Measurements from ENCODE around the gene NAA80. TPM values are rescaled to one million over a fixed set of nuclear protein-coding genes. Genes with fewer than 3 reads are reported as not detected.

NAA80 gene, protein sequence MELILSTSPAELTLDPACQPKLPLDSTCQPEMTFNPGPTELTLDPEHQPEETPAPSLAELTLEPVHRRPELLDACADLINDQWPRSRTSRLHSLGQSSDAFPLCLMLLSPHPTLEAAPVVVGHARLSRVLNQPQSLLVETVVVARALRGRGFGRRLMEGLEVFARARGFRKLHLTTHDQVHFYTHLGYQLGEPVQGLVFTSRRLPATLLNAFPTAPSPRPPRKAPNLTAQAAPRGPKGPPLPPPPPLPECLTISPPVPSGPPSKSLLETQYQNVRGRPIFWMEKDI
- 14.3 and 16.2 TPM in 2 replicates for total RNA-seq
- long read RNA-seq: 0 reads

DNA sequence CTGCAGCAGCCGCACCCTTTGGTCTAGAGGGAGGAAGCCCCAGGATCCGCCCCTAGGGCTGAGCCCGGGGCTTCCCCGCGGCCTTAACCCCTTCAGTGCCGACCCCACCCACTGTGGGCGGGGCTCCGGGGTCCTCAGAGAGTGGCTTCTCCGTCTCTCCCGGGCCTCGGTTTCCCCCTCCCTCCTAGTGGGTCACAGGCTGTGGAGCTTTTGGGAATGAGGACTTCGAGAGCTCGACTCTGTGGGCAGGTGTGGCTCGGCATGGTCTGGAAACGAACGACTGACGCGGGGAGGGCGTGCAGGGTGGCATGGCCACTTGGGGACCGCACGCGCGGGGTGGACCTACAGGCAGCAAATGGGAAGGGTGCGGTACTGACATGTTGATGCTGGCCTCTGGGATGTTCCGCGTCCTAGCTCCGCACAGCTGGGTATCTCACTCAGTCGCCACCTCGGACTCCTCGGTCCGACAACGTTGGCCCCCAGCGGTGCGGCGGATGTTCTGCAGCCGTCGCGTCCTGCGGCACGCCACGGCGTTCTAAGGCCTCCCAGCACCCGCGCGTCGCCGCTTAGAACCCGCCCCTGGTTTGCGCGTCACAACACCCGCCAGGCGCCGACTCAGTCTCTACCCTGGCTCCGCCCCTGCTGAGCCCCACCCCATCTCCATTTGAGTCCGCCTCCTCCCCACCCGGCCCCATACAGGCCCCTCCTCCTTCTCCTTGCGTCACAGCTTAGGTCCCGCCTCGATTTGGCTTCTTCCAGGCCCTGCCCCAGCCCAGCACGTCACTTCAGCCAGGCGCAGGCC, at the start of gene NAA80, which contains the start of gene HYAL3:
Gene NAA80 (minus strand): TSS at position 570 of the 802 bp plus-strand sequence. CDS start 1,942 bp downstream, outside the sequence.
Gene HYAL3 (minus strand): TSS at position 570 of the 802 bp plus-strand sequence. CDS start 3,803 bp downstream, outside the sequence.
- Mint-ChIP-seq H3K27me3 (ENCODE audit: unreplicated experiment) (no peaks in the 10 kb centered on the region), H3K4me3 (ENCODE audit: unreplicated experiment) (peak within 1 kb of the TSS; percentile 97), H3K4me1 (ENCODE audit: unreplicated experiment) (peaks cover 22% of the 10 kb centered on the region), H3K36me3 (ENCODE audit: unreplicated experiment) (no peaks in the 10 kb centered on the region), H3K9me3 (ENCODE audit: unreplicated experiment) (no peaks in the 10 kb centered on the region), H3K27ac (ENCODE audit: unreplicated experiment) (peak within 1 kb of the TSS; percentile 98)
- peak; percentile 100 for DNase-seq (ENCODE audit: extremely low spot score, unreplicated experiment)
- TF ChIP-seq, protein P1, sequence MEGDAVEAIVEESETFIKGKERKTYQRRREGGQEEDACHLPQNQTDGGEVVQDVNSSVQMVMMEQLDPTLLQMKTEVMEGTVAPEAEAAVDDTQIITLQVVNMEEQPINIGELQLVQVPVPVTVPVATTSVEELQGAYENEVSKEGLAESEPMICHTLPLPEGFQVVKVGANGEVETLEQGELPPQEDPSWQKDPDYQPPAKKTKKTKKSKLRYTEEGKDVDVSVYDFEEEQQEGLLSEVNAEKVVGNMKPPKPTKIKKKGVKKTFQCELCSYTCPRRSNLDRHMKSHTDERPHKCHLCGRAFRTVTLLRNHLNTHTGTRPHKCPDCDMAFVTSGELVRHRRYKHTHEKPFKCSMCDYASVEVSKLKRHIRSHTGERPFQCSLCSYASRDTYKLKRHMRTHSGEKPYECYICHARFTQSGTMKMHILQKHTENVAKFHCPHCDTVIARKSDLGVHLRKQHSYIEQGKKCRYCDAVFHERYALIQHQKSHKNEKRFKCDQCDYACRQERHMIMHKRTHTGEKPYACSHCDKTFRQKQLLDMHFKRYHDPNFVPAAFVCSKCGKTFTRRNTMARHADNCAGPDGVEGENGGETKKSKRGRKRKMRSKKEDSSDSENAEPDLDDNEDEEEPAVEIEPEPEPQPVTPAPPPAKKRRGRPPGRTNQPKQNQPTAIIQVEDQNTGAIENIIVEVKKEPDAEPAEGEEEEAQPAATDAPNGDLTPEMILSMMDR (IDR thresholded peaks at IDR 0.05): peak; percentile 25

DNA sequence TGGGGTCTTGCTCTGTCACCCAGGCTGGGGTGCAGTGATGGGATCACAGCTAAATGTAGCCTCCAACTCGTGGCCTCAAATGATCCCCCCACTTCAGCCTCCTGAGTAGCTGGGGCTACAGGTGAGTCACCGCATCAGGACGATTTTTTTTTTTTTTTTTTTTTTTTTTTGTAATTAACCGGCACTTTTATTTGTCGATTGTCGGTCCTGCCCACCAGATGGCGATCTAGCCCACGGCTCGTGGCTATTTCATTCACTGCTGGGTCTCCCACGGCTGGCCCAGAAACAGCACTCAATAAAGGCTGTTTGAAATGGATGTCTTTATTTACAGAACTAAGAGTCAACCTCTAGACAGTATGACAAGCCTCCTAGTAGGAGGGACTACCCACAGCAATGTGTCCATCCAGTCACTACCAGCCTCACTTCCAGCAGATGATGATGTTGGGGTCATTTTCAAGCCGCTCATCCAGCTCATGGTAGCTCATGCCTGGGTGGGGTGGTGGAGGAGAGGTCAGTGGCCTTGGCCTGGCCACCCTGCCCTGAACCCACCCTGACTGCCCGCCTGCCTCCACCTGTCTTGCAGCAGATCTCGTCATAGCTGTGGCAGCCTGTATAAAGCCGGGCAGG, 48.1 kb upstream of the NAA80 start:
- Mint-ChIP-seq H3K9me3 (ENCODE audit: unreplicated experiment) (no peaks in the 10 kb centered on the region), H3K27ac (ENCODE audit: unreplicated experiment) (peak overlapping the region; percentile 47), H3K4me1 (ENCODE audit: unreplicated experiment) (peaks cover 25% of the 10 kb centered on the region), H3K36me3 (ENCODE audit: unreplicated experiment) (no peaks in the 10 kb centered on the region), H3K4me3 (ENCODE audit: unreplicated experiment) (no peak overlapping the region), H3K27me3 (ENCODE audit: unreplicated experiment) (no peaks in the 10 kb centered on the region)
- DNase-seq (ENCODE audit: extremely low spot score, unreplicated experiment): no peak
- TF ChIP-seq, protein P1 (IDR thresholded peaks at IDR 0.05): peak; percentile 72

DNA sequence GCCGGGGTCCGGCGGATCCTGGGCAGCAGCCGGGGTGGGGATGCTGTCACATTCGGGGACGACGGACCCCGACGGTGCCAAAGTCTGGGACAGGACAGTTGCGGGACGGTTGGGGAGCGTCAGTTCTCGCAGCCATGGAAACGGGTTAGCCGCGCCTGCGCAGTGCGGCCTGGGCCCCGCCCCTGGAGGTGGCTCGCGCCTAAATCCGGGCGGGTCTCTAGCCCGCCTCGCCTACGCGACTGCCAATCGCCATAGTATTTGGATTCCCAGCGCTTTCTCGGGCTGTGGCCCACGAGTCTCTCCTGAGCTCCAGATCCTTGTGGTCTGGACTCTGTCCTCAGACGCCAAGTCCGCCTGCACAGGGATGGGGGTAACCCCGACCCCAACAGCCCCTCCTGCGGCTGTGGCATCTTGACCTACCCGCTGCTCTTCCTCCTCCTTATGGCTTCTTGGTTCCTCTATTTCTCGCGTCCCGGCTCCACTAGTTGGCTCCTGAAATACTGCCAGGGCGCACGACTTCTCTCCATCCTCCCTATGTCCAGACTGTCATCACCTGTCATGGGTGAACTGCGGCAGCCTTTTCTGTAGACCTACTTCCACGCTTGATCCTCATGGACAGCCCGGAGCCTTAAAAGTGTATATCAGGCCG, 46.5 kb upstream of the NAA80 start, which contains the start of gene ZMYND10:
Gene ZMYND10 (minus strand): TSS at position 147 of the 649 bp plus-strand sequence. CDS start 153 bp downstream, outside the sequence.
- DNase-seq (ENCODE audit: extremely low spot score, unreplicated experiment): peak; percentile 90
- Mint-ChIP-seq H3K4me3 (ENCODE audit: unreplicated experiment) (peak within 1 kb of the TSS; percentile 64), H3K27me3 (ENCODE audit: unreplicated experiment) (no peaks in the 10 kb centered on the region), H3K27ac (ENCODE audit: unreplicated experiment) (no peak within 1 kb of the TSS), H3K9me3 (ENCODE audit: unreplicated experiment) (no peaks in the 10 kb centered on the region), H3K36me3 (ENCODE audit: unreplicated experiment) (no peaks in the 10 kb centered on the region), H3K4me1 (ENCODE audit: unreplicated experiment) (peaks cover 19% of the 10 kb centered on the region)
- TF ChIP-seq, protein P1 (IDR thresholded peaks at IDR 0.05): no peak

DNA sequence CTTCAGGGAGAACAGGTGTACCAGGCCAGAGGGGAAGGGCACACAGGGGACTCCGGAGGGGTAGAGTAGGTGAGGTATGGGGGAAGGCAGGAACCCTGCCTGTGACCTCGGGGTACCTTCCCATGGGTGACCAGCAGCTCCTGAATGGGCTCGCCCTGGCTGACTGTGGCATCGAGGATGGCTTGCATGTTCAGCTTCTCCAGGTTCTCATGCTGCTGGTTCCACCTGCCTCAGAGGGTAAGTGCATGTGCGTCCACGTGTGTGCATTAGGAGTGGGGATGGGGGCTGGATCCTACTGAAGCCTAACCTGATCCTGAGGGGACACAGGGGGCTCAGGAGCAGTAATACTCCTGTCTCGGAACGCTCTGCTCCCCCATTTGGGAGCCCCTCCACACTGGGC, 45.8 kb upstream of the NAA80 start:
- no peaks in the 10 kb centered on the region for H3K9me3 Mint-ChIP-seq (ENCODE audit: unreplicated experiment)
- H3K4me1 Mint-ChIP-seq (ENCODE audit: unreplicated experiment): peaks cover 15% of the 10 kb centered on the region
- H3K36me3 Mint-ChIP-seq (ENCODE audit: unreplicated experiment): no peaks in the 10 kb centered on the region
- TF ChIP-seq, protein P1 (IDR thresholded peaks at IDR 0.05): no peak
- H3K27me3 Mint-ChIP-seq (ENCODE audit: unreplicated experiment): no peaks in the 10 kb centered on the region
- DNase-seq (ENCODE audit: extremely low spot score, unreplicated experiment): no peak
- H3K27ac Mint-ChIP-seq (ENCODE audit: unreplicated experiment): no peak overlapping the region
- H3K4me3 Mint-ChIP-seq (ENCODE audit: unreplicated experiment): peak overlapping the region; percentile 64
